GM12878 (cell line): ENCODE measurements around the gene CTSO. TPM values are rescaled to one million over a fixed set of nuclear protein-coding genes. Genes with fewer than 3 reads are reported as not detected.
A peak's percentile ranks its signal among the peaks of the same experiment; 100 is the strongest.

Source experiments
- BCL11A ChIP-seq: IDR thresholded peaks from 2 replicates; pipeline ENCODE4 v1.6.1; 2011; ENCODE audit warnings: low read depth, low read length
- CBX5 ChIP-seq: sonication (generic); IDR thresholded peaks from 2 replicates; pipeline ENCODE4 v1.6.1; 2016; ENCODE audit warnings: low read depth, moderate library complexity, mild to moderate bottlenecking, inconsistent platforms
- CEBPZ ChIP-seq: fragments of 150-350 bp; IDR thresholded peaks from 2 replicates; pipeline ENCODE4 v1.6.1; 2016; ENCODE audit warnings: low read depth, low read length
- CREM ChIP-seq: IDR thresholded peaks from 2 replicates; pipeline ENCODE4 v1.6.1; 2014; ENCODE audit warnings: antibody characterized with exemption, low read depth
- EGR1 ChIP-seq, 2 experiments: IDR thresholded peaks; 1 replicate in 1 of 2; 2 replicates in 1 of 2; pipeline ENCODE4 v1.6.1; 2011 to 2012; ENCODE audit warnings: low read depth in 2 of 2, low read length in 2 of 2, borderline replicate concordance in 1 of 2, mild to moderate bottlenecking in 1 of 2, moderate library complexity in 1 of 2
- FOS ChIP-seq: IDR thresholded peaks from 3 replicates; pipeline ENCODE4 v1.6.1; 2011; ENCODE audit warnings: borderline replicate concordance; ENCODE audit not compliant: insufficient read length; ENCODE audit errors: extremely low read depth
- FOXM1 ChIP-seq: IDR thresholded peaks from 2 replicates; pipeline ENCODE4 v1.6.1; 2012; ENCODE audit warnings: low read depth, mild to moderate bottlenecking, inconsistent platforms, low read length, moderate library complexity
- MEF2A ChIP-seq: IDR thresholded peaks from 2 replicates; pipeline ENCODE4 v1.6.1; 2011; ENCODE audit warnings: low read depth, mild to moderate bottlenecking, low read length, moderate library complexity; ENCODE audit not compliant: insufficient read depth
- MYC ChIP-seq: IDR thresholded peaks from 2 replicates; pipeline ENCODE4 v1.6.1; 2011; ENCODE audit warnings: mild to moderate bottlenecking, low read length, moderate library complexity, inconsistent platforms; ENCODE audit not compliant: insufficient read depth, insufficient replicate concordance, insufficient read length, severe bottlenecking
- NR2F1 ChIP-seq: fragments of 450-650 bp; conservative IDR thresholded peaks from 2 replicates; pipeline ENCODE4 v1.6.1; 2017; ENCODE audit warnings: mild to moderate bottlenecking
- NRF1 ChIP-seq: conservative IDR thresholded peaks from 2 replicates; pipeline ENCODE4 v1.6.1; 2011; ENCODE audit warnings: mild to moderate bottlenecking, low read depth, low read length, improper control_type of control experiment
- POLR2AphosphoS2 ChIP-seq: IDR thresholded peaks from 2 replicates; pipeline ENCODE4 v1.6.1; 2011; ENCODE audit warnings: low read depth, mild to moderate bottlenecking, low read length, improper control_type of control experiment, moderate library complexity
- POLR2AphosphoS5 ChIP-seq: IDR thresholded peaks from 2 replicates; pipeline ENCODE4 v1.6.1; 2011; ENCODE audit warnings: mild to moderate bottlenecking, low read length, inconsistent platforms
- RBBP5 ChIP-seq: fragments of 200-600 bp; sonication (generic); conservative IDR thresholded peaks from 2 replicates; pipeline ENCODE4 v1.6.1; 2016
- RELB ChIP-seq: fragments of 450-650 bp; IDR thresholded peaks from 2 replicates; pipeline ENCODE4 v1.6.1; 2017; ENCODE audit warnings: low read depth, mild to moderate bottlenecking, moderate library complexity
- RUNX3 ChIP-seq: IDR thresholded peaks from 2 replicates; pipeline ENCODE4 v1.6.1; 2012; ENCODE audit warnings: low read length, inconsistent platforms
- SIN3A ChIP-seq: IDR thresholded peaks from 2 replicates; pipeline ENCODE4 v1.6.1; 2012; ENCODE audit warnings: low read depth, low read length, improper control_type of control experiment
- SIX5 ChIP-seq: IDR thresholded peaks from 2 replicates; pipeline ENCODE4 v1.6.1; 2011; ENCODE audit warnings: mild to moderate bottlenecking, low read depth, low read length, moderate library complexity; ENCODE audit not compliant: severe bottlenecking
- SMARCA5 ChIP-seq: fragments of 450-650 bp; IDR thresholded peaks from 2 replicates; pipeline ENCODE4 v1.6.1; 2017; ENCODE audit warnings: mild to moderate bottlenecking
- SRF ChIP-seq, 2 experiments: IDR thresholded peaks; 2 replicates each; pipeline ENCODE4 v1.6.1; 2011; ENCODE audit warnings: low read depth in 2 of 2, low read length in 2 of 2, mild to moderate bottlenecking in 1 of 2, moderate library complexity in 1 of 2
- STAT3 ChIP-seq: IDR thresholded peaks from 2 replicates; pipeline ENCODE4 v1.6.1; 2011; ENCODE audit warnings: low read depth, low read length, improper control_type of control experiment
- TBL1XR1 ChIP-seq: IDR thresholded peaks from 2 replicates; pipeline ENCODE4 v1.6.1; 2012; ENCODE audit warnings: low read depth, low read length, improper control_type of control experiment
- ZNF207 ChIP-seq: fragments of 450-650 bp; IDR thresholded peaks from 2 replicates; pipeline ENCODE4 v1.6.1; 2014; ENCODE audit warnings: antibody characterized with exemption, mild to moderate bottlenecking, borderline replicate concordance
- ZNF217 ChIP-seq: fragments of 450-650 bp; IDR thresholded peaks from 2 replicates; pipeline ENCODE4 v1.6.1; 2017; ENCODE audit warnings: antibody characterized with exemption, mild to moderate bottlenecking
- ZNF622 ChIP-seq: fragments of 450-650 bp; IDR thresholded peaks from 2 replicates; pipeline ENCODE4 v1.6.1; 2017; ENCODE audit warnings: mild to moderate bottlenecking, inconsistent platforms
- ZZZ3 ChIP-seq: IDR thresholded peaks from 2 replicates; pipeline ENCODE4 v1.6.1; 2011; ENCODE audit warnings: low read depth; ENCODE audit not compliant: control insufficient read depth, insufficient read length
- polyA plus RNA-seq, 11 experiments: library from polyadenylated mRNA; depleted of rRNA in 4 of 11; unstranded in 6 of 11; stranded (reverse) in 5 of 11; fragments of >200 nt; fragmentation: Nextera tagmentation in 4 of 11; fragmentation: Illumina TruSeq in 1 of 11; extraction: Ambion mirVana in 4 of 11; extraction: Trizol in 1 of 11; gene quantifications; 1 replicate in 1 of 11; 2 replicates in 10 of 11; pipeline versions ENCODE4 v1.2.1 to v1.2.3, GENCODE V29; 2011 to 2016; ENCODE audit warnings: inconsistent platforms in 2 of 11, missing spikeins in 2 of 11, low read depth in 1 of 11
- total RNA-seq, 4 experiments: library from RNA; depleted of rRNA in 3 of 4; stranded (reverse); fragments of >200 nt in 3 of 4; fragmentation: Illumina TruSeq in 1 of 4; extraction: Trizol in 1 of 4; gene quantifications; 2 replicates each; pipeline versions ENCODE4 v1.2.1 to v1.2.3, GENCODE V29; 2013 to 2021
- TF ChIP-seq, protein P1 (sequence below): IDR thresholded peaks from 2 replicates; pipeline ENCODE4 v1.6.1; 2011; ENCODE audit warnings: low read depth, mild to moderate bottlenecking, low read length, moderate library complexity, borderline replicate concordance; ENCODE audit errors: extremely low read depth

CTSO gene
- total and polyA plus RNA-seq, 10 of the 15 experiments (the other 5 are each of a cell fraction or from before 2014, with no cell fraction given): 3.9 to 9.7 (median 7.0) TPM

DNA sequence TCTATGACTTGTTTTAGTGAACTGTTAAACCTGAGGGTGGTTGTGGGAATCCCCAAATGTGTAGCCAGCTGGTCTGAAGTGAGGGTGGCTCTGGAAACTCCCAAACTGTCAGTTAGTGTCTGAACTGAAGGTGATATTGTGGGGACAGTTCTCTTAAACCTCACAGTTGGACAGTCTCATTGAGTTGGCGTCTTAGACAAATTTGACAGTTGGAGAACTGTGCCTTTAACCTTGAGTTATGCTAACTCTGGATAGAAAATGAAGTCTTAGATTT, 20.7 kb upstream of the CTSO start (continued):
- TF ChIP-seq CEBPZ (no peak), NRF1 (no peak), ZNF622 (no peak), SIX5 (no peak), MEF2A (0 out of 2 replicates have a peak, but pooled peaks have one; percentile 20), ZZZ3 (no peak), STAT3 (no peak), NR2F1 (no peak), POLR2AphosphoS5 (no peak), CBX5 (0 out of 2 replicates have a peak, but pooled peaks have one; percentile 66), EGR1 (IDR thresholded peaks at IDR 0.05; ENCODE audit: borderline replicate concordance in 1 of 2, low read depth in 2 of 2, low read length in 2 of 2) (no peak), FOS (no peak), SMARCA5 (no peak), CREM (peak; percentile 62), RUNX3 (peak; percentile 78), ZNF207 (no peak), FOXM1 (peak; percentile 53; the same call in 1 of the 2 replicates), RBBP5 (no peak), SIN3A (no peak), SRF (IDR thresholded peaks at IDR 0.05; ENCODE audit: low read depth in 2 of 2, low read length in 2 of 2) (no peak), ZNF217 (no peak), POLR2AphosphoS2 (no peak), TBL1XR1 (no peak), BCL11A (peak; percentile 60), RELB (peak; percentile 97), MYC (no peak)
- TF ChIP-seq, protein P1, sequence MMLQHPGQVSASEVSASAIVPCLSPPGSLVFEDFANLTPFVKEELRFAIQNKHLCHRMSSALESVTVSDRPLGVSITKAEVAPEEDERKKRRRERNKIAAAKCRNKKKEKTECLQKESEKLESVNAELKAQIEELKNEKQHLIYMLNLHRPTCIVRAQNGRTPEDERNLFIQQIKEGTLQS: no peak
